GM13977 (cell line): Measurements from ENCODE around the gene VSIG10L2.

Source experiments
- DNase-seq: peaks from one replicate; pipeline ENCODE4 v3.0.0; 2012; ENCODE audit warnings: low spot score
- in situ Hi-C: fragments of 300-500 bp; cut with MboI; formaldehyde crosslinking; loops from one replicate; pipeline ENCODE4 v1.12.0; 2022; ENCODE audit warnings: low sequenced_read_pairs, low pct_unique_long_range_greater_than_20kb, mixed read lengths, inconsistent platforms; ENCODE audit not compliant: unreplicated experiment
- TF ChIP-seq, protein P1 (sequence below): IDR thresholded peaks from 2 replicates; pipeline ENCODE4 v1.5.1; 2012; ENCODE audit warnings: mild to moderate bottlenecking, control low read depth; ENCODE audit not compliant: insufficient read depth; ENCODE audit errors: extremely low read depth, missing control alignments

Gene VSIG10L2

DNA sequence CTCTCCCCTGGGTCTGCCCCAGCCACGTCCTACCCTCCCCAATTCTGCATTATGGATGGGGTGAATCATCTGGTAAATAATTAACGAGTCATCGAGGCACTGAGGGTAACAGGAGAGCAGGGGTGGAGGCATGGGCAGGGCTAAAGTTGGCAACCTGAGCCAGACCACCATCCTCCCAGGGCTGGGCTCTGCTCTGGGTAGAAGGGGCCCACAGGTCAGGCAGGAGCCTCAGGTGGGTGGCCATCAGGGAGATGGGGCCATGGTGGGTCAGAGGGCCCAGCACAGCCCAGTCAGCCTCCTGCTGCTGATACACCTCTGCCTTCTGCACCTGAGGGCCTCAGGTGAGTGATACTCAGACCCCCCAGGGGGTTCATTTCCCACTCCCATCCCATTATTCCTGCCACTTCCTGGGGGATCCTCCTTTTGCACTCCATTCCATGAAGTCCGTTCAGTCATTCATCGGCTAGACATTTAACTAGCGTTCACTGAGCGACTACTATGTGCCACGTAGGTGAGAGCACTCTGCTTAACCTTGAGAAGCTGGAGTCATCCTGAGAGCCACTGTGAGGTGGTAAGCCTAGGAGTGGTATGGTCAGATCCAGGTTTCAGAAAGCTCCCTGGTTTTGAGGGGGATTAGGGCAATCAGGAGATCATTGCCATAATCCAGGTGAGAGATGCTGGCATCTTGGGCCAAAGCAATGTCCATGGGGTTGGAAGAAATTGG, at the start of gene VSIG10L2:
TSS of gene VSIG10L2 (plus strand) at position 248 of the 724 bp plus-strand sequence. CDS start at position 260, 12 bp downstream.
- in situ Hi-C loops, result no loop called here
- DNase-seq, result no peak
- TF ChIP-seq, protein P1, sequence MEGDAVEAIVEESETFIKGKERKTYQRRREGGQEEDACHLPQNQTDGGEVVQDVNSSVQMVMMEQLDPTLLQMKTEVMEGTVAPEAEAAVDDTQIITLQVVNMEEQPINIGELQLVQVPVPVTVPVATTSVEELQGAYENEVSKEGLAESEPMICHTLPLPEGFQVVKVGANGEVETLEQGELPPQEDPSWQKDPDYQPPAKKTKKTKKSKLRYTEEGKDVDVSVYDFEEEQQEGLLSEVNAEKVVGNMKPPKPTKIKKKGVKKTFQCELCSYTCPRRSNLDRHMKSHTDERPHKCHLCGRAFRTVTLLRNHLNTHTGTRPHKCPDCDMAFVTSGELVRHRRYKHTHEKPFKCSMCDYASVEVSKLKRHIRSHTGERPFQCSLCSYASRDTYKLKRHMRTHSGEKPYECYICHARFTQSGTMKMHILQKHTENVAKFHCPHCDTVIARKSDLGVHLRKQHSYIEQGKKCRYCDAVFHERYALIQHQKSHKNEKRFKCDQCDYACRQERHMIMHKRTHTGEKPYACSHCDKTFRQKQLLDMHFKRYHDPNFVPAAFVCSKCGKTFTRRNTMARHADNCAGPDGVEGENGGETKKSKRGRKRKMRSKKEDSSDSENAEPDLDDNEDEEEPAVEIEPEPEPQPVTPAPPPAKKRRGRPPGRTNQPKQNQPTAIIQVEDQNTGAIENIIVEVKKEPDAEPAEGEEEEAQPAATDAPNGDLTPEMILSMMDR, result no peak

DNA sequence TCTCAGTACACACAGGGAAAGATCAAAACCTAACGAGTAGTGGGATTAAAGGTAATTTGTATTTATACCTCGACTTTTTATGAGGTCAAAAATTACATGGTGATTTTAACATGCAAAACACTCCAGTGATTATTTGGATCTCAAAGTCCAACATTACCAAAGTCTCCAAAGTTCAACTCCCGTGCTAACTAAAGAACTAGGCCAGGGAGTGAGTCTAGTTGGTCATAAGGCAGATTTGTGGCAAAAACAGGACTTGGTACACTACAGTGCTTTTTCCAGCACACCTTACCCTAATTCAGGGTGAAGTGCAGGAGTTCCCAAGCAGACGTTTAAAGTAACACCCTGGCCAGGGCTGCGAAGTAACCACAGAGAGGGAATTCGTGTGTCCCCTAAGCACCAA, 44.0 kb upstream of the VSIG10L2 start:
- TF ChIP-seq, protein P1, result no peak
- in situ Hi-C loops, result no loop called here
- no peak for DNase-seq

DNA sequence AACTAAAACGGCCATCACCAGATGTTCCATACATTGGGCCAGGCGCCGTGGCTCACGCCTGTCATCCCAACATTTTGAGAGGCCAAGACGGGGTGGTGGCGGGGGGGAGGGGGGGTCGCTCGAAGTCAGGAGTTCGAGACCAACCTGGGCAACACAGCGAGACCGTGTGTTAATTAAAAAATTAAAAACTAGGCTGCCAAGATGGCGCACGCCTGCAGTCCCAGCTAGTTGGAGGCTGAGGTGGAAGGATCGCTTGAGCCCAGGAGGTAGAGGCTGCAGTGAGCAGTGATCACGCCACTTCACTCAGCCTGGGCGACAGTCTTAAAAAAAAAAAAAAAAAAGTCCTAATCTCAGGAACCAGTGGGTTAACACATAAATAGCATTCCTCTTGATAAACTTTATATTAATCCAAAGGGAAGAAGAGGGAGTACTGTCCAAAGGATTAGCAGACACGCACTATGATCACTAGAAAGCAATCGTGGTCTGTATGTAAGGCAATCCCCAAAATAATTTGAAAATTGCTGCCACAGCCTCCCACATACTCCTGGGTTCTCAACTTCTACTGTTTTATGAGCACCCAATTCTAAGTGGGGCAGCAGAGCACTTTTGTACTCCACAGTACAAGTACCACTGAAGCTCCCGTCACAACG, 43.4 kb upstream of the VSIG10L2 start:
- DNase-seq, result no peak
- in situ Hi-C loops, result no loop called here
- TF ChIP-seq, protein P1, result no peak

DNA sequence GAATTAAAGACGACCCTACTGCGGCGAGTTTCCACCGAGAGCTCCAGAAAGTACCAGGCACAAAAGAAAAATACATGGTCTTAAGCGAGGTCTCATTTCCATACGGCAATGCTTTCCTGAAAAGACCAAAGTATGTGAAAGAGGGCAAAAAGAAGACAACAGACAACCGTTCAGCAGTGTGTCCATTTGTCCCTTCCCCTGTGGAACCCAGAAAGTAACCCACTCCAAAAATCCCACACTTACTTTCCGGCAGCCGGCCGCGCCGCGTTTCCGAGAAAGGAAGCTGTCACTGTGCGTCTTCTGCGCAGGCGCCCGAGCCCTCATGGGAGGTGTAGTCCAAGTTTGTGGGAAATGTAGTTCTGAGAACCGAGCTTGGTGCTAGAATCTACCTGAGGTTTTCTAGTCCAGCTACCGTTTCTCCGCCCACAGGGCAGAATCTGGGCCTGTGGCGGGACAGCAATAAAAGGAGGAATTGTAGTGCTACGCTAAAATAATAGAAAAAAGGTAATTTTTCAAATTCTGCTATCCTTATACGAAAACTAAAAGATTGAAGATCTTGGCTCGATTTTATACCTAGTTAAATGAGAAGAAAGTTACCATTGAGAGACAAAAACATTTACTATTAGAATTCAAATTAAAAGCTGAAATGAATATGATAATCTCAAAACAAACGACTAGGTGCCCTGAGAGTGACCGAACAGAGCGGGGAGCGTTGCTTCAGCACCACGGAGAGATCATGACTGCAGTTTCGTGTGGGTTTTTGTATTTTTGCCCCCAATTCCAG, 42.7 kb upstream of the VSIG10L2 start, which contains the start of gene PUS3:
TSS of gene PUS3 (minus strand) at position 280 of the 784 bp plus-strand sequence. CDS start 6,922 bp downstream, outside the sequence.
- TF ChIP-seq, protein P1, result no peak
- in situ Hi-C loops, result no loop called here
- peak; percentile 90 for DNase-seq

DNA sequence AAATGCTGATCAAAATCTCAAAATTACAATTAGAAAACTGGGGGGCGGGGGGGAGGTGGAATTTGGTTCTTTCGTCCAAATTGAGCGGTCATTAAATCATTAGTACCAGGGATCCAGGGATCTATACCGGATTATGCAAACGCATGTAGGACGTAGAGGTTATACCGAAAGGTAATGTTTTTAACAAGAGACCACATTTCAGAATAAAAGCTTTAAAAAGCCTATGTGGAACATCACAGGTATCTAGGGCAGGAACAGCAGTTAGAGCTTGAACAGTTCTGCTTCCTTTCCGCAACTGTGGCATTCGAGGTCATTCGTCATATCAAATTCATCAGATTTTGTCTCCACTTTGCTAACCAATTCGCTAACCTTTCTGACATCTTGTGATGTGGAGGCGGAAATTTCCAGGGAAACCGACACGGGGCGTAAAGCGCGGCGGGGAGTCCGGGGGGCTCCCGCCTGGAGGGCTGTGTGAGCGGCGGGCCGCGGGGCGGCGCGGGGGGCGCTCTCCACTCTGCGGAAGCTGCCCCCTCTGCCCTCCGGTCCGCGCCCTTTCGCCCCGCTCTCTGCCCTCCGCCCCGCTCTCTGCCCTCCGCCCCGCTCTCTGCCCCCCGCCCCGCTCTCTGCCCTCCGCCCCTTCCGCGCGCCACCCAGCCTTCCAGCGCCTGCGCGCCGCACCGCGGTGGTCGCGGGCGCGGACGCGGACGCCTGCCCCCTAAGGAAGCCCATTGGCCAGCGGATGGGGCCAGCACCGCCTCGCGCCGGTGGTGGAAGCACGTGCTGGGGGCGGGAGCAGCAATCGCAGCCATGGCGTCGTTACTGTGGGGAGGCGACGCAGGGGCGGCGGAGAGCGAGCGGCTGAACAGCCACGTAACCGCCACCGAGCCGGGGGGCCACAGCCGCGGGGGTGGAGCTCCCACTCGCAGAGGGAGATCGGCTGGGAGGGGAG, 41.9 kb upstream of the VSIG10L2 start, which contains the start of gene DDX25:
TSS of gene DDX25 (plus strand) at position 798 of the 949 bp plus-strand sequence. CDS start at position 808, 10 bp downstream.
- DNase-seq, result peak; percentile 23
- in situ Hi-C loops, result no loop called here
- TF ChIP-seq, protein P1, result no peak

DNA sequence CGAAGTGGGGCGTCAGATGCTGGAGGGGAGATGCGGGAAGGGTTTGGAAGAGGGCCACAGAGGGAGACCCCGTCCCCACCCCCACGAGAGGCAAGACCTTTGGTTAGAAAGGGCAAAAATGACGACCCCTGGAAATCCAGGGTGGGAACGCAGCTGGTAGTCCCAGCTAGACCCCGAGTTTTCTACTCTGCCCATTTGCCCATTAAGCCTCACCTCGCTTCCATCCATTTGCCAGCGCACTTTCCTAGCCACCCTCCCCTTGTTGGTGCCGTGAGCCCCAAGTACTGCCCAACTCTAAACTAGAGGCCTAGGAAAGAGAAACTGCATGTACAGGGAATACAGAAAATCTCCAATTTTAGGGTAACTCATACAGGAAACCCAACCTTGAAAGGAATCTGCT, 41.2 kb upstream of the VSIG10L2 start:
- TF ChIP-seq, protein P1, result no peak
- no peak for DNase-seq
- in situ Hi-C loops, result no loop called here
